OCI-LY3 (cell line): ENCODE measurements around the gene F2RL2.
"Not testable (repeated sequence)": the region's sequence is repeated elsewhere in the genome, so short reads cannot be mapped to it uniquely, and the experiment has no call there.

Source experiments
- H2AFZ ChIP-seq: fragments of 200-600, 300-600 bp; shearing (Covaris generic); 2 replicates; pipeline ENCODE4 v1.6.0; 2014; ENCODE audit warnings: antibody characterized with exemption, low read depth, low read length
- H3K27ac ChIP-seq: fragments of 200-600, 300-600 bp; sonication (generic); 2 replicates; pipeline ENCODE4 v1.5.1; 2014; ENCODE audit warnings: mild to moderate bottlenecking, low read length, moderate library complexity, mixed read lengths
- H3K27me3 ChIP-seq: fragments of 200-600, 300-600 bp; sonication (generic); 2 replicates; pipeline ENCODE4 v1.6.1; 2014; ENCODE audit warnings: low read depth, low read length, mixed read lengths
- H3K36me3 ChIP-seq: fragments of 200-600, 300-600 bp; sonication (generic); replicated peaks from 2 replicates; pipeline ENCODE3; 2014; ENCODE audit warnings: low read depth, low read length, mixed read lengths
- H3K4me1 ChIP-seq: fragments of 300-600, 200-600 bp; sonication (generic); 2 replicates; pipeline ENCODE4 v1.6.1; 2014; ENCODE audit warnings: low read length, mixed read lengths
- H3K4me2 ChIP-seq: fragments of 200-600, 300-600 bp; sonication (generic); 2 replicates; pipeline ENCODE4 v1.6.1; 2014; ENCODE audit warnings: low read length, mixed read lengths
- H3K4me3 ChIP-seq: fragments of 300-600, 200-600 bp; sonication (generic); 2 replicates; pipeline ENCODE4 v1.5.1; 2014; ENCODE audit warnings: antibody characterized with exemption, mild to moderate bottlenecking, low read length, moderate library complexity
- H3K79me2 ChIP-seq: fragments of 300-600, 200-600 bp; shearing (Covaris generic); 2 replicates; pipeline ENCODE4 v1.6.1; 2014; ENCODE audit warnings: mild to moderate bottlenecking, low read length, mixed read lengths
- H3K9ac ChIP-seq: fragments of 300-600, 200-600 bp; shearing (Covaris generic); 2 replicates; pipeline ENCODE4 v1.6.0; 2014; ENCODE audit warnings: mild to moderate bottlenecking, low read length, moderate library complexity
- H3K9me3 ChIP-seq: fragments of 200-600, 300-600 bp; shearing (Covaris generic); 2 replicates; pipeline ENCODE4 v1.6.1; 2014; ENCODE audit warnings: low read length, mixed read lengths; ENCODE audit not compliant: insufficient read depth
- H4K20me1 ChIP-seq: fragments of 200-600, 300-600 bp; sonication (generic); 2 replicates; pipeline ENCODE4 v1.6.1; 2016; ENCODE audit warnings: low read length, mixed read lengths; ENCODE audit not compliant: insufficient read depth
- EZH2phosphoT487 ChIP-seq: fragments of 200-600 bp; shearing (Covaris generic); IDR thresholded peaks from 2 replicates; pipeline ENCODE4 v1.6.1; 2018; ENCODE audit warnings: antibody characterized with exemption, mixed run types, low read depth
- TF ChIP-seq, protein P1 (sequence below): fragments of 200-600, 300-600 bp; sonication (generic); IDR thresholded peaks from 2 replicates; pipeline ENCODE4 v1.5.1; 2014; ENCODE audit warnings: antibody characterized with exemption, low read length, low read depth

The F2RL2 gene

DNA sequence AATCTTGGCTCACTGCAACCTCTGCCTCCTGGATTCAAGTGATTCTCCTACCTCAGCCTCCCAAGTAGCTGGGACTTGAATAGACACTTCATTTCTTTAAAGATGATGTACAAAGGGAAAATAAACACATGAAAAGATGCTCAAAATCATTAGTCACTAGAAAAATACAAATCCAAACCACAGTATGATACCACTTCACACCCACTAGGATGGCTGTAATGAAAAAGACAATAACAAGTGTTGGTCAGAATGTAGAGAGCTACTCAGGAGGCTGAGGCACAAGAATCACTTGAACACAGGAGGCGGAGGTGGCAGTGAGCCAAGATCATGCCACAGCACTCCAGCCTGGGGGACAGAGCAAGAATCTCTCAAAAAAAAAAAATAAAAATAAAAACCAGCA lies 13.0 kb downstream of the F2RL2 start:
- Histone ChIP-seq H3K4me2 (no peak overlapping the region), H3K36me3 (no peaks in the 10 kb centered on the region), H3K27ac (no peak overlapping the region), H4K20me1 (no peaks in the 10 kb centered on the region), H3K9ac (no peak overlapping the region), H3K9me3 (no peaks in the 10 kb centered on the region), H3K27me3 (no peaks in the 10 kb centered on the region), H3K79me2 (no peaks in the 10 kb centered on the region), H3K4me1 (peaks cover 30% of the 10 kb centered on the region), H2AFZ (no peak overlapping the region), H3K4me3 (no peak overlapping the region)
- no peak for TF ChIP-seq EZH2phosphoT487
- TF ChIP-seq, protein P1, sequence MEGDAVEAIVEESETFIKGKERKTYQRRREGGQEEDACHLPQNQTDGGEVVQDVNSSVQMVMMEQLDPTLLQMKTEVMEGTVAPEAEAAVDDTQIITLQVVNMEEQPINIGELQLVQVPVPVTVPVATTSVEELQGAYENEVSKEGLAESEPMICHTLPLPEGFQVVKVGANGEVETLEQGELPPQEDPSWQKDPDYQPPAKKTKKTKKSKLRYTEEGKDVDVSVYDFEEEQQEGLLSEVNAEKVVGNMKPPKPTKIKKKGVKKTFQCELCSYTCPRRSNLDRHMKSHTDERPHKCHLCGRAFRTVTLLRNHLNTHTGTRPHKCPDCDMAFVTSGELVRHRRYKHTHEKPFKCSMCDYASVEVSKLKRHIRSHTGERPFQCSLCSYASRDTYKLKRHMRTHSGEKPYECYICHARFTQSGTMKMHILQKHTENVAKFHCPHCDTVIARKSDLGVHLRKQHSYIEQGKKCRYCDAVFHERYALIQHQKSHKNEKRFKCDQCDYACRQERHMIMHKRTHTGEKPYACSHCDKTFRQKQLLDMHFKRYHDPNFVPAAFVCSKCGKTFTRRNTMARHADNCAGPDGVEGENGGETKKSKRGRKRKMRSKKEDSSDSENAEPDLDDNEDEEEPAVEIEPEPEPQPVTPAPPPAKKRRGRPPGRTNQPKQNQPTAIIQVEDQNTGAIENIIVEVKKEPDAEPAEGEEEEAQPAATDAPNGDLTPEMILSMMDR, result no peak

DNA sequence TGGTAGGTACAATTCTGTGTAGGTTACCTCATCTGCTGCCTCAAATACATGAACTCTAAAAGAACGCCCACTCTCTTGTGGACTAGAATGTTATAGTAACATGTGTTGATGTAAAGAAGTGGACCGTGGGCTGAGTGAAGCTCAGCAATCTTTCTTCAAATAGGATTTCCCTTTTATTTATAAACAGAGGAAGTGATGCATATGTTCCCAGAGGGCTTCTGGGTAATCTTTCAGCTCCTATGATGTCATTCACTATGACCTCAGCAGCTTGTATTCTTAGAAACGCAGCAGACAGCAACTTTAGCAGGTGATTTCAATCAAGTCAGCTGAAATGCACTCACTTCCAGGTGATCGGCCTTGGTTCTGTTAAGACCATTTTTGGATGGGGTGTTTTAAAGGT lies 14.4 kb downstream of the F2RL2 start:
- peak overlapping the region; percentile 72 for H3K4me2 ChIP-seq
- H3K4me3 ChIP-seq, result no peak overlapping the region
- H3K9ac ChIP-seq, result no peak overlapping the region
- H4K20me1 ChIP-seq, result no peaks in the 10 kb centered on the region
- no peaks in the 10 kb centered on the region for H3K79me2 ChIP-seq
- H3K4me1 ChIP-seq, result peaks cover 30% of the 10 kb centered on the region
- TF ChIP-seq, protein P1, result no peak
- no peak for TF ChIP-seq EZH2phosphoT487
- H3K27me3 ChIP-seq, result no peaks in the 10 kb centered on the region
- no peaks in the 10 kb centered on the region for H3K9me3 ChIP-seq
- H3K27ac ChIP-seq, result no peak overlapping the region
- H3K36me3 ChIP-seq, result no peaks in the 10 kb centered on the region
- H2AFZ ChIP-seq, result no peak overlapping the region

DNA sequence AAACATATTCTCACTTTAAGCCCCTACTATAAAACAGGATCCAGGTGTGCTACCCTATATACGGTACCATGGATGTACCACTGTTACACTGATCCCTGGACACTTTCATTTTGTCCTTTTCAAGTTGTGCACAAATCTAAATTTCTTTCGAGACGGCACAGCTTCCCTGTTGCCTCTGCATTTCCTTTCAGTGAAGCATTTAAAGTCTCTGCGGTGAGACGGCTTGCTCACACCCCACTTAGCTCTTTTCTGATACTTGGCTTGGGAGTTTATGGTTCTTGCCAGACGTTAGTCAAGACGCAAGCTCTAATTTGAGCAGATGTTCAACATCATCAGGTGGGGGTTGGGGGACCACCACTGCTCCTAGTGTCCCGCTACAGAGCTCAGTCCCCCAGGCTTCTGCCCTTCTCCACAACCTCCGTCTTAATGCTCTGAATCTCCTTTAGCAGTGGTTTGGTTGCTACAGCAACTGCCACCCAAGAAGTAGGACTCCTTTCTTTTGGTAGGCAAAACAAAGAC lies 15.8 kb downstream of the F2RL2 start:
- H3K9me3 ChIP-seq, result no peaks in the 10 kb centered on the region
- H3K4me2 ChIP-seq, result peak overlapping the region; percentile 72
- no peaks in the 10 kb centered on the region for H3K27me3 ChIP-seq
- no peaks in the 10 kb centered on the region for H3K79me2 ChIP-seq
- TF ChIP-seq EZH2phosphoT487, result no peak
- no peak overlapping the region for H3K9ac ChIP-seq
- H3K36me3 ChIP-seq, result no peaks in the 10 kb centered on the region
- H2AFZ ChIP-seq, result peak overlapping the region; percentile 17; the same call in 1 of the 2 replicates
- peak overlapping the region; percentile 55 for H3K4me3 ChIP-seq
- no peaks in the 10 kb centered on the region for H4K20me1 ChIP-seq
- H3K27ac ChIP-seq, result peak overlapping the region; percentile 36; the same call in 1 of the 2 replicates
- peaks cover 30% of the 10 kb centered on the region for H3K4me1 ChIP-seq

DNA sequence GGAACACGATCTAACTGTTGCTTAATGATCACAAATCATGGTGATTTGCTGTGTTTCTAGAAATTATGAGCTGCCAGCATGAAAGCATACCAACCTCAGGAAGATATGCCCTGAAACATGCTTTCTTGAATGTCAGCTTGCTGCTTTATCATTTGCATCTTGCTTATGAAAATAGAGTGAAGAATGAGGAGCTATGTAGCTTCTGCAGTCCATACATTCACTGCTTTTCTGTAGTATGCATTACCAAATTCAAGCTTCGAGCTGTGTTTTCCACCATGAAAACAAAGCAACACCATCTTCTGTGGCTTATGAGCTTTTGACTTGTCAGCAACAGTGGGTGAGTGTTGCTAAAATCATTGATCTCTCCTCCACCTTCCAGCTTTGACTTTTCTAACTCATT lies 16.5 kb downstream of the F2RL2 start:
- H2AFZ ChIP-seq, result no peak overlapping the region
- peak overlapping the region; percentile 72 for H3K4me2 ChIP-seq
- H3K36me3 ChIP-seq, result no peaks in the 10 kb centered on the region
- H4K20me1 ChIP-seq, result no peaks in the 10 kb centered on the region
- H3K4me1 ChIP-seq, result peaks cover 30% of the 10 kb centered on the region
- no peak for TF ChIP-seq EZH2phosphoT487
- TF ChIP-seq, protein P1, result no peak
- no peaks in the 10 kb centered on the region for H3K9me3 ChIP-seq
- H3K27me3 ChIP-seq, result no peaks in the 10 kb centered on the region
- H3K79me2 ChIP-seq, result no peaks in the 10 kb centered on the region
- no peak overlapping the region for H3K9ac ChIP-seq
- no peak overlapping the region for H3K4me3 ChIP-seq
- no peak overlapping the region for H3K27ac ChIP-seq

DNA sequence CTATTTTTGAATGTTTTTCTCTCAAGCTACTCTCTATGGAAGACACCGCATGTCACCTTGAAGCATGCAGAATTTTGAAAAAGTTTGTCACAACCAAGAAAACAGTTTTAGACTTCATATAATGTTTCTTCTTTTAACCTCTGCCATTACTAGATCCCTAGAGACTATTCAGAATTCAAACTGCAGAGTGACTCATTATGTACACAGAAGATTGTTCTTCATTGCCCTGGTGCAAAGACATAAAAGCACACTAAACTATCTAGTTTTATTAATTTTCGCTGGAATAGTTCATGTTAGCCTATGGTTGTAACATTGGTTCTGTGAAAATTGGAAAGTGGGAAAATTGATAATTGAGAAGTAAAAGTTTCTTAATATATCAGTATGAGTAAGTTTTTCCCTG lies 18.4 kb downstream of the F2RL2 start:
- no peak overlapping the region for H3K4me3 ChIP-seq
- no peak overlapping the region for H3K4me2 ChIP-seq
- no peak overlapping the region for H2AFZ ChIP-seq
- no peaks in the 10 kb centered on the region for H4K20me1 ChIP-seq
- H3K36me3 ChIP-seq, result no peaks in the 10 kb centered on the region
- TF ChIP-seq, protein P1, result no peak
- TF ChIP-seq EZH2phosphoT487, result no peak
- no peaks in the 10 kb centered on the region for H3K27me3 ChIP-seq
- no peaks in the 10 kb centered on the region for H3K79me2 ChIP-seq
- no peak overlapping the region for H3K27ac ChIP-seq
- no peaks in the 10 kb centered on the region for H3K9me3 ChIP-seq
- peaks cover 30% of the 10 kb centered on the region for H3K4me1 ChIP-seq
- H3K9ac ChIP-seq, result no peak overlapping the region

DNA sequence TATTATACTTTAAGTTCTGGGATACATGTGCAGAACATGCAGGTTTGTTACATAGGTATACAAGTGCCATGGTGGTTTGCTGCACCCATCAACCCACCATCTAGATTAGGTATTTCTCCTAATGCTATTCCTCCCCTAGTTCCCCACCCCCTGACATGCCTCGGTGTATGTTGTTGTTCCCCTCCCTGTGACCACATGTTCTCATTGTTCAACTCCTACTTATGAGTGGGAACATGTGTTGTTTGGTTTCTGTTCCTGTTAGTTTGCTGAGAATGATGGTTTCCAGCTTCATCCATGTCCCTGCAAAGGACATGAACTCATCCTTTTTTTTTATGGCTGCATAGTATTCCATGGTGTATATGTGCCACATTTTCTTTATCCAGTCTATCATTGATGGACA lies 19.2 kb downstream of the F2RL2 start:
- not testable (repeated sequence) for H3K27ac ChIP-seq, H3K9ac ChIP-seq, H3K79me2 ChIP-seq, H3K4me3 ChIP-seq, H4K20me1 ChIP-seq, H3K27me3 ChIP-seq, H3K9me3 ChIP-seq, H3K36me3 ChIP-seq, H3K4me2 ChIP-seq, H2AFZ ChIP-seq
- peaks cover 26% of the 10 kb centered on the region for H3K4me1 ChIP-seq
